ENCODE measurements around the gene SPTSSB. TPM values are rescaled to one million over a fixed set of nuclear protein-coding genes. Genes with fewer than 3 reads are reported as not detected.

SPTSSB gene
- total RNA-seq, 1 experiment from 2014 or later: 3.7 TPM

DNA sequence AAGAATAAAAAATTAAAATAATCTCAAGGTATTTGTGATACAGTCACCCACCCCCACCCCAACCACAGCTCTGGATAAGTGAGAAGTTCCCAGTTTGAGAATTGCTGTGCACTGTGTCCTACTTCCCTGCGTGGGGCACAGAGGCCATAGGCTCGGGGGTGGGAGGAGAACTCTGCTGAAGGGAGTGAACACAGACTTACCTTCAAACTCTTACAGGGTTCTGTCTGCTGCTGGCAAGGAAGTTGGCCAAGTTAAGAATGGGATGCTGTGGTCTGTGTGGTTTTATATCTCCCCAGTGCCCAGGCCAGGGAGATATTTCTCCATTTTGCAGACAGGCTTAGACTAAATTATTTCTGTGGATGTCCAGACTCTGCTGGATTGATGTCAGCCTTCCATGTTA, 37.6 kb downstream of the SPTSSB start:
- POLR2A ChIA-PET: no interaction called here
- in situ Hi-C loops (cut with HindIII; ENCODE audit: low pct_unique_long_range_greater_than_20kb, low sequenced_read_pairs): no loop called here

DNA sequence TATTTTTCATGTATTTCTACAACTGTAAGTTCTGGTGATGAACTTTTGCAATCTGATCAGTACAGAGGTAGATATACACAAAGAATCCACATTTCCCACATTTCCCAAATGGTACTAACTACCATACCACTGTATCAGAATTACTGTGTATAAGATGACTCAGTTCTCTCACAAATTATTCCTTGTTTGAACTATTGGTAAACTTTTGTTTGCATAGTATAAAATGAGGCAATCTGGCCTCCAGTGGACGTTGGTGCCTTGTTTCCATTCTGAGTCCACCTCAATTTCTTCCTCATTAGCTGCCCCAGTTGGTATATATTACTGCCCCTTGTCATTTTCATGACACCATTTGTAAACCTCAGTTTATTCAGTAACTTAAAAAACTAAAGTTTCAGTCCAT, 38.5 kb downstream of the SPTSSB start:
- in situ Hi-C loops (cut with HindIII; ENCODE audit: low pct_unique_long_range_greater_than_20kb, low sequenced_read_pairs): no loop called here
- no peaks in the 10 kb centered on the region for H3K9me3 ChIP-seq (ENCODE audit: control insufficient read depth, insufficient read depth, low read depth, low read length)

More for the DNA sequence above, 37.6 kb downstream of the SPTSSB start:
- no peak overlapping the region for H3K27ac ChIP-seq (ENCODE audit: low read length)
- no TSS peak for BruUV-seq (replicated peaks)
- no peaks in the 10 kb centered on the region for H3K27me3 ChIP-seq (ENCODE audit: control insufficient read depth, insufficient read depth, low read length)
- no peaks in the 10 kb centered on the region for H3K9me3 ChIP-seq (ENCODE audit: control insufficient read depth, insufficient read depth, low read depth, low read length)
- no peak for DNase-seq (ENCODE audit: low read depth, low spot score)
- TF ChIP-seq, protein P1, sequence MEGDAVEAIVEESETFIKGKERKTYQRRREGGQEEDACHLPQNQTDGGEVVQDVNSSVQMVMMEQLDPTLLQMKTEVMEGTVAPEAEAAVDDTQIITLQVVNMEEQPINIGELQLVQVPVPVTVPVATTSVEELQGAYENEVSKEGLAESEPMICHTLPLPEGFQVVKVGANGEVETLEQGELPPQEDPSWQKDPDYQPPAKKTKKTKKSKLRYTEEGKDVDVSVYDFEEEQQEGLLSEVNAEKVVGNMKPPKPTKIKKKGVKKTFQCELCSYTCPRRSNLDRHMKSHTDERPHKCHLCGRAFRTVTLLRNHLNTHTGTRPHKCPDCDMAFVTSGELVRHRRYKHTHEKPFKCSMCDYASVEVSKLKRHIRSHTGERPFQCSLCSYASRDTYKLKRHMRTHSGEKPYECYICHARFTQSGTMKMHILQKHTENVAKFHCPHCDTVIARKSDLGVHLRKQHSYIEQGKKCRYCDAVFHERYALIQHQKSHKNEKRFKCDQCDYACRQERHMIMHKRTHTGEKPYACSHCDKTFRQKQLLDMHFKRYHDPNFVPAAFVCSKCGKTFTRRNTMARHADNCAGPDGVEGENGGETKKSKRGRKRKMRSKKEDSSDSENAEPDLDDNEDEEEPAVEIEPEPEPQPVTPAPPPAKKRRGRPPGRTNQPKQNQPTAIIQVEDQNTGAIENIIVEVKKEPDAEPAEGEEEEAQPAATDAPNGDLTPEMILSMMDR (IDR thresholded peaks at IDR 0.05): no peak
- TF ChIP-seq POLR2AphosphoS5 (IDR thresholded peaks at IDR 0.05; ENCODE audit: low read depth, low read length) (no peak), TCF7L2 (IDR thresholded peaks at IDR 0.05; ENCODE audit: low read depth, low read length) (no peak), SIN3A (IDR thresholded peaks at IDR 0.05; ENCODE audit: borderline replicate concordance, insufficient read depth, low read depth, low read length) (no peak)
- TF ChIP-seq, protein P2, sequence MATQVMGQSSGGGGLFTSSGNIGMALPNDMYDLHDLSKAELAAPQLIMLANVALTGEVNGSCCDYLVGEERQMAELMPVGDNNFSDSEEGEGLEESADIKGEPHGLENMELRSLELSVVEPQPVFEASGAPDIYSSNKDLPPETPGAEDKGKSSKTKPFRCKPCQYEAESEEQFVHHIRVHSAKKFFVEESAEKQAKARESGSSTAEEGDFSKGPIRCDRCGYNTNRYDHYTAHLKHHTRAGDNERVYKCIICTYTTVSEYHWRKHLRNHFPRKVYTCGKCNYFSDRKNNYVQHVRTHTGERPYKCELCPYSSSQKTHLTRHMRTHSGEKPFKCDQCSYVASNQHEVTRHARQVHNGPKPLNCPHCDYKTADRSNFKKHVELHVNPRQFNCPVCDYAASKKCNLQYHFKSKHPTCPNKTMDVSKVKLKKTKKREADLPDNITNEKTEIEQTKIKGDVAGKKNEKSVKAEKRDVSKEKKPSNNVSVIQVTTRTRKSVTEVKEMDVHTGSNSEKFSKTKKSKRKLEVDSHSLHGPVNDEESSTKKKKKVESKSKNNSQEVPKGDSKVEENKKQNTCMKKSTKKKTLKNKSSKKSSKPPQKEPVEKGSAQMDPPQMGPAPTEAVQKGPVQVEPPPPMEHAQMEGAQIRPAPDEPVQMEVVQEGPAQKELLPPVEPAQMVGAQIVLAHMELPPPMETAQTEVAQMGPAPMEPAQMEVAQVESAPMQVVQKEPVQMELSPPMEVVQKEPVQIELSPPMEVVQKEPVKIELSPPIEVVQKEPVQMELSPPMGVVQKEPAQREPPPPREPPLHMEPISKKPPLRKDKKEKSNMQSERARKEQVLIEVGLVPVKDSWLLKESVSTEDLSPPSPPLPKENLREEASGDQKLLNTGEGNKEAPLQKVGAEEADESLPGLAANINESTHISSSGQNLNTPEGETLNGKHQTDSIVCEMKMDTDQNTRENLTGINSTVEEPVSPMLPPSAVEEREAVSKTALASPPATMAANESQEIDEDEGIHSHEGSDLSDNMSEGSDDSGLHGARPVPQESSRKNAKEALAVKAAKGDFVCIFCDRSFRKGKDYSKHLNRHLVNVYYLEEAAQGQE (IDR thresholded peaks at IDR 0.05; ENCODE audit: insufficient read depth in 1 of 2, low read depth in 2 of 2, low read length in 1 of 2): no peak
- H3K4me1 ChIP-seq (ENCODE audit: control insufficient read depth, insufficient read depth, low read length): no peaks in the 10 kb centered on the region
- CTCF ChIA-PET: no interaction called here
- H3K4me3 ChIP-seq (ENCODE audit: low read depth in 2 of 2, low read length in 2 of 2): no peak overlapping the region
- no peak for ATAC-seq
- no peaks in the 10 kb centered on the region for H3K36me3 ChIP-seq (ENCODE audit: control insufficient read depth, insufficient read depth, low read length)
- intact Hi-C loops (cut with micrococcal nuclease; ENCODE audit: unreplicated experiment): no loop called here

More for the DNA sequence above, 38.5 kb downstream of the SPTSSB start:
- ATAC-seq: no peak; the same call in 1 of the 2 replicates
- no peak for DNase-seq (ENCODE audit: low read depth, low spot score)
- CTCF ChIA-PET: no interaction called here
- Histone ChIP-seq H3K4me1 (ENCODE audit: control insufficient read depth, insufficient read depth, low read length) (no peaks in the 10 kb centered on the region), H3K27me3 (ENCODE audit: control insufficient read depth, insufficient read depth, low read length) (no peaks in the 10 kb centered on the region), H3K4me3 (ENCODE audit: low read depth in 2 of 2, low read length in 2 of 2) (no peak overlapping the region), H3K36me3 (ENCODE audit: control insufficient read depth, insufficient read depth, low read length) (no peaks in the 10 kb centered on the region), H3K27ac (ENCODE audit: low read length) (no peak overlapping the region)
- no peak for TF ChIP-seq TCF7L2 (IDR thresholded peaks at IDR 0.05; ENCODE audit: low read depth, low read length)
- no peak for TF ChIP-seq POLR2AphosphoS5 (IDR thresholded peaks at IDR 0.05; ENCODE audit: low read depth, low read length)
- TF ChIP-seq SIN3A (IDR thresholded peaks at IDR 0.05; ENCODE audit: borderline replicate concordance, insufficient read depth, low read depth, low read length): no peak
- TF ChIP-seq, protein P2 (IDR thresholded peaks at IDR 0.05; ENCODE audit: insufficient read depth in 1 of 2, low read depth in 2 of 2, low read length in 1 of 2): no peak
- TF ChIP-seq, protein P1 (IDR thresholded peaks at IDR 0.05): no peak
- no TSS peak for BruUV-seq (replicated peaks)
- POLR2A ChIA-PET: no interaction called here
- intact Hi-C loops (cut with micrococcal nuclease; ENCODE audit: unreplicated experiment): no loop called here

Measured in Panc1 (cell line).